NT2/D1 (cell line): Measurements from ENCODE around the gene RIOK2.
"Not testable (repeated sequence)": the region's sequence is repeated elsewhere in the genome, so short reads cannot be mapped to it uniquely, and the experiment has no call there.

ENCODE experiments used
- DNase-seq: peaks from one replicate; pipeline ENCODE4 v3.0.0-alpha.2; 2011; ENCODE audit warnings: low read depth, low spot score
- H3K27me3 ChIP-seq: 2 replicates; pipeline ENCODE4 v1.6.0; 2011; ENCODE audit warnings: mild to moderate bottlenecking; ENCODE audit not compliant: insufficient read length, insufficient read depth
- H3K36me3 ChIP-seq: 2 replicates; pipeline ENCODE4 v1.6.1; 2011; ENCODE audit warnings: mild to moderate bottlenecking, low read length, mixed read lengths; ENCODE audit not compliant: insufficient read depth, insufficient read length
- H3K4me1 ChIP-seq: 2 replicates; pipeline ENCODE4 v1.5.1; 2011; ENCODE audit not compliant: insufficient read depth, insufficient read length
- H3K4me3 ChIP-seq: 2 replicates; pipeline ENCODE4 v1.5.1; 2011; ENCODE audit warnings: low read depth; ENCODE audit not compliant: insufficient read length
- H3K9ac ChIP-seq: 2 replicates; pipeline ENCODE4 v1.6.0; 2011; ENCODE audit warnings: low read depth; ENCODE audit not compliant: insufficient read length
- H3K9me3 ChIP-seq: 2 replicates; pipeline ENCODE4 v1.5.1; 2011; ENCODE audit warnings: mild to moderate bottlenecking, low read length; ENCODE audit not compliant: insufficient read depth
- SUZ12 ChIP-seq: IDR thresholded peaks from 2 replicates; pipeline ENCODE4 v1.6.1; 2011; ENCODE audit not compliant: insufficient read length, insufficient read depth; ENCODE audit errors: extremely low read depth
- YY1 ChIP-seq: IDR thresholded peaks from 2 replicates; pipeline ENCODE4 v1.6.1; 2011; ENCODE audit not compliant: insufficient read length, insufficient read depth
- ZNF274 ChIP-seq: IDR thresholded peaks from 2 replicates; pipeline ENCODE4 v1.6.1; 2011; ENCODE audit warnings: mild to moderate bottlenecking, low read depth, low read length

The RIOK2 gene

GRCh38 chr5:97191893-97192292 lies 8.8 kb upstream of the RIOK2 start:
- no peak for DNase-seq
- H3K4me1 ChIP-seq, result no peaks in the 10 kb centered on the region
- H3K27me3 ChIP-seq, result no peaks in the 10 kb centered on the region
- TF ChIP-seq YY1 (no peak), SUZ12 (no peak), ZNF274 (no peak)
- H3K9me3 ChIP-seq, result no peaks in the 10 kb centered on the region
- no peaks in the 10 kb centered on the region for H3K36me3 ChIP-seq
- no peak overlapping the region for H3K9ac ChIP-seq
- no peak overlapping the region for H3K4me3 ChIP-seq

DNA sequence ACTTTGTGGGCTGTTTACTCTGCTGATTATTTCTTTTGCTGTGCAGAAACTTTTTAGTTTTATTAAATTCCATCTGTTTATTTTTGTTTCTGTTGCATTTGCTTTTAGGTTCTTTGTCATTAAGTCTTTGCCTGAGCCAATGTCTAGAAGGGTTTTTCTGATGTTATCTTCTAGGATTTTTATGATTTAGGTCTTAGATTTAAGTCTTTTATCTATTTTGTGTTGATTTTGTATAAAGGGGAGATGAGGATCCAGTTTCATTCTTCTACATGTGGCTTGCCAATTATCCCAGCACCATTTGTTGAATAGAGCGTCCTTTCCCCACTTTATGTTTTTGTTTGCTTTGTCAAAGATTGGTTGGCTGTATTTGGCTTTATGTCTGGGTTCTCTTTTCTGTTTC lies 6.5 kb upstream of the RIOK2 start:
- not testable (repeated sequence) for H3K4me1 ChIP-seq, H3K9ac ChIP-seq, H3K9me3 ChIP-seq, H3K27me3 ChIP-seq, H3K4me3 ChIP-seq, H3K36me3 ChIP-seq, DNase-seq

- Histone ChIP-seq H3K4me3 (peak overlapping the region; percentile 83), H3K9ac (no peak overlapping the region), H3K36me3 (peaks cover 15% of the 10 kb centered on the region), H3K4me1 (no peaks in the 10 kb centered on the region), H3K27me3 (no peaks in the 10 kb centered on the region), H3K9me3 (peaks cover 3% of the 10 kb centered on the region; the same call in 1 of the 2 replicates)
- TF ChIP-seq ZNF274 (no peak), YY1 (no peak), SUZ12 (no peak)
- DNase-seq, result no peak
These were observed 825 bp upstream of the RIOK2 start for GRCh38 chr5:97183930-97184213.

GRCh38 chr5:97182571-97183099 lies 412 bp downstream of the RIOK2 start:
- no peak for DNase-seq
- H3K36me3 ChIP-seq, result peaks cover 28% of the 10 kb centered on the region
- H3K4me3 ChIP-seq, result peak overlapping the region; percentile 83
- H3K27me3 ChIP-seq, result no peaks in the 10 kb centered on the region
- peaks cover 3% of the 10 kb centered on the region; the same call in 1 of the 2 replicates for H3K9me3 ChIP-seq
- no peak for TF ChIP-seq YY1
- TF ChIP-seq ZNF274, result no peak
- no peak for TF ChIP-seq SUZ12
- H3K9ac ChIP-seq, result peak overlapping the region; percentile 91
- H3K4me1 ChIP-seq, result no peaks in the 10 kb centered on the region

DNA sequence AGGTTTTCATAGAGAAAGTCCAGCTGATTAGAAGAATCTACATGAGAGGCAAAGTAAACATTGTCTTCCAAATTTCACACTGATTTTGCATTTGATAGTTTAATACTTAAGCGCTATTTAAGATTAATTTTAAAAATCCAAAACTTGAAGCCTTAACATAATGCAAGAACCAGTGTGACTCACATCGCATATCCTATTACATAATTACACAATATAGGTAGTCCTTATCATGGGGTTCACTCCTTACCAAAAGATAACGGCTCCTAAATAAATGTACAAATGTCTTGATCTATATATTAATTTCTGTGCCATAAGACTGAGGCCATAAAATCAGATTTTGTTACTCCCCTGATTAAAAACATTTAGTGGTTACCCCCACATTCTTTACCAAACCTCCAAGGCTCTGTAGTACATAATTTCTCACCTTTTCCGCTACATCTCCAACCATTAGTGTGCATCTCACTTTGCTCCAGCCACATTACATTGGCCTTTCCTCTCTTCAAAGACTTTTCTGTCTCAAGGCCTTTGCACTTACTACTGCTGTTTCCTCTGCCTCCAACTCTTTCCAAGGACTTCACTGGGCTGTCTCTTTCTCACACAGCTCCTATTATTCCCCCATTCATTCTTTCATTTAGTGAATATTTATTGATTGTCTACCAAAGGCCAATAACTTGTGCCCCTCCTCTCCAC lies 1.0 kb downstream of the RIOK2 start:
- Histone ChIP-seq H3K36me3 (peaks cover 34% of the 10 kb centered on the region), H3K9ac (peak overlapping the region; percentile 91), H3K27me3 (no peaks in the 10 kb centered on the region), H3K4me3 (peak overlapping the region; percentile 83), H3K9me3 (peaks cover 3% of the 10 kb centered on the region; the same call in 1 of the 2 replicates), H3K4me1 (no peaks in the 10 kb centered on the region)
- DNase-seq, result no peak
- TF ChIP-seq YY1 (no peak), SUZ12 (no peak), ZNF274 (no peak)

DNA sequence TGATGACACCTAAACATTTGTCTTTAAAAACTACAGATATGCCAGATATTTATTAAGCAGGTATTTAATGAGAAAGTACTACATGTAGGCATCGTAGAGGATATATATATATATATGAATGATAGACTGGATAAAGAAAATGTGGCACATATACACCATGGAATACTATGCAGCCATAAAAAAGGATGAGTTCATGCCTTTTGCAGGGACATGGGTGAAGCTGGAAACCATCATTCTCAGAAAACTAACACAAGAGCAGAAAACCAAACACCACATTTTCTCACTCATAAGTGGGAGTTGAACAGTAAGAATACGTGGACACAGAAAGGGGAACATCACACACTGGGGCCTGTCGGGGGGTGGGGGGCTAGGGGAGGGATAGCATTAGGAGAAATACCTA lies 3.6 kb downstream of the RIOK2 start:
- H3K36me3 ChIP-seq, result peaks cover 57% of the 10 kb centered on the region
- H3K27me3 ChIP-seq, H3K9ac ChIP-seq, DNase-seq, H3K4me3 ChIP-seq, H3K4me1 ChIP-seq, H3K9me3 ChIP-seq: not testable (repeated sequence)

GRCh38 chr5:97172227-97172626 lies 10.8 kb downstream of the RIOK2 start:
- Histone ChIP-seq H3K36me3 (peaks cover 80% of the 10 kb centered on the region), H3K27me3 (no peaks in the 10 kb centered on the region), H3K9ac (no peak overlapping the region), H3K4me1 (no peaks in the 10 kb centered on the region), H3K4me3 (no peak overlapping the region), H3K9me3 (no peaks in the 10 kb centered on the region)
- no peak for DNase-seq
- no peak for TF ChIP-seq ZNF274
- no peak for TF ChIP-seq YY1
- TF ChIP-seq SUZ12, result no peak

GRCh38 chr5:97171703-97172102 lies 11.3 kb downstream of the RIOK2 start:
- Histone ChIP-seq H3K27me3 (no peaks in the 10 kb centered on the region), H3K9ac (no peak overlapping the region), H3K4me3 (no peak overlapping the region), H3K4me1 (no peaks in the 10 kb centered on the region), H3K36me3 (peaks cover 80% of the 10 kb centered on the region), H3K9me3 (no peaks in the 10 kb centered on the region)
- TF ChIP-seq YY1 (no peak), ZNF274 (no peak), SUZ12 (no peak)
- DNase-seq, result no peak
